ENCODE measurements around the gene SHKBP1.

SHKBP1 gene

GRCh38 chr19:40565355-40565754, 11.3 kb upstream of the SHKBP1 start:
- Histone ChIP-seq H3K79me2 (ENCODE audit: insufficient read depth, low read length) (no peaks in the 10 kb centered on the region), H3K9me3 (ENCODE audit: insufficient read depth, low read length, severe bottlenecking) (no peaks in the 10 kb centered on the region), H3K27ac (ENCODE audit: low read length) (no peak overlapping the region), H3K27me3 (ENCODE audit: insufficient read depth, low read length, poor library complexity) (peaks cover 2% of the 10 kb centered on the region), H3K4me3 (ENCODE audit: low read depth in 1 of 2, low read length in 2 of 2) (no peak overlapping the region), H3K9ac (ENCODE audit: low read depth, low read length) (no peak overlapping the region), H4K20me1 (ENCODE audit: insufficient read depth, low read length) (no peaks in the 10 kb centered on the region), H3K4me1 (ENCODE audit: insufficient read depth, low read length) (peaks cover 7% of the 10 kb centered on the region), H3K36me3 (ENCODE audit: insufficient read depth, low read length) (no peaks in the 10 kb centered on the region), H2AFZ (ENCODE audit: low read depth, low read length) (no peak overlapping the region), H3K4me2 (ENCODE audit: insufficient read depth, low read length) (no peak overlapping the region)
- DNase-seq (no peak), ATAC-seq (ENCODE audit: insufficient read depth, low read depth) (no peak)
- TF ChIP-seq, protein P1, sequence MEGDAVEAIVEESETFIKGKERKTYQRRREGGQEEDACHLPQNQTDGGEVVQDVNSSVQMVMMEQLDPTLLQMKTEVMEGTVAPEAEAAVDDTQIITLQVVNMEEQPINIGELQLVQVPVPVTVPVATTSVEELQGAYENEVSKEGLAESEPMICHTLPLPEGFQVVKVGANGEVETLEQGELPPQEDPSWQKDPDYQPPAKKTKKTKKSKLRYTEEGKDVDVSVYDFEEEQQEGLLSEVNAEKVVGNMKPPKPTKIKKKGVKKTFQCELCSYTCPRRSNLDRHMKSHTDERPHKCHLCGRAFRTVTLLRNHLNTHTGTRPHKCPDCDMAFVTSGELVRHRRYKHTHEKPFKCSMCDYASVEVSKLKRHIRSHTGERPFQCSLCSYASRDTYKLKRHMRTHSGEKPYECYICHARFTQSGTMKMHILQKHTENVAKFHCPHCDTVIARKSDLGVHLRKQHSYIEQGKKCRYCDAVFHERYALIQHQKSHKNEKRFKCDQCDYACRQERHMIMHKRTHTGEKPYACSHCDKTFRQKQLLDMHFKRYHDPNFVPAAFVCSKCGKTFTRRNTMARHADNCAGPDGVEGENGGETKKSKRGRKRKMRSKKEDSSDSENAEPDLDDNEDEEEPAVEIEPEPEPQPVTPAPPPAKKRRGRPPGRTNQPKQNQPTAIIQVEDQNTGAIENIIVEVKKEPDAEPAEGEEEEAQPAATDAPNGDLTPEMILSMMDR (IDR thresholded peaks at IDR 0.05; ENCODE audit: borderline replicate concordance, extremely low read depth, low read length, poor library complexity, severe bottlenecking) = no peak
- no peak for TF ChIP-seq EZH2 (IDR thresholded peaks at IDR 0.05; ENCODE audit: borderline replicate concordance, low read depth, low read length, severe bottlenecking)

DNA sequence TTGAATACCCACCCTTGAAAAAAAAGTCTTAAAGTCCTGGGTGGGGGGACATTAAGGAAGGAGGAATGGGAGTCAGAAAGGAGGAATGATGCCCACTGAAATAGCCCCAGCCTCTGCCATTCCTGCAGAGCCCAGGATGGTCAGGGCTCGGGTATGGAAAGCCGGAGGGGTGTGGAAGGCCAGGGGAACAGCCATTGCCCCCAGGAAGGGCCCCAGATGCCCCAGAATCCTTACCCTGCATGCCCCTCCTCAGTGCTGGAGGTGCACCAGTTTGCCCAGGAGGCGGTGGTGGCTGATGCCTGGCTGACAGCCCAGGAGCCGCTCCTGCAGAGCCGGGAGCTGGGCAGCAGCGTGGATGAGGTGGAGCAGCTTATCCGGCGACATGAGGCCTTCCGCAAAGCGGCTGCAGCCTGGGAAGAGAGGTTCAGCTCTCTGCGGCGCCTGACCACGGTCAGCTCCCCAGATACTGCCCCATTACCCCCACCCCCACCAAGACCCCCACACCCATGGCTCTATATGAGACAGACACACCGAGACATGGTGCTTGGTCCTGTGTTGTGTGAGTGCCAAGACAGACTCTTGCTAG, 10.7 kb upstream of the SHKBP1 start:
- no peak for ATAC-seq (ENCODE audit: insufficient read depth, low read depth)
- Histone ChIP-seq H2AFZ (ENCODE audit: low read depth, low read length) (no peak overlapping the region), H3K79me2 (ENCODE audit: insufficient read depth, low read length) (no peaks in the 10 kb centered on the region), H4K20me1 (ENCODE audit: insufficient read depth, low read length) (no peaks in the 10 kb centered on the region), H3K9ac (ENCODE audit: low read depth, low read length) (no peak overlapping the region), H3K36me3 (ENCODE audit: insufficient read depth, low read length) (no peaks in the 10 kb centered on the region), H3K4me3 (ENCODE audit: low read depth in 1 of 2, low read length in 2 of 2) (no peak overlapping the region), H3K9me3 (ENCODE audit: insufficient read depth, low read length, severe bottlenecking) (no peaks in the 10 kb centered on the region), H3K27ac (ENCODE audit: low read length) (no peak overlapping the region), H3K4me2 (ENCODE audit: insufficient read depth, low read length) (no peak overlapping the region), H3K4me1 (ENCODE audit: insufficient read depth, low read length) (peaks cover 11% of the 10 kb centered on the region), H3K27me3 (ENCODE audit: insufficient read depth, low read length, poor library complexity) (no peaks in the 10 kb centered on the region)
- TF ChIP-seq EZH2 (IDR thresholded peaks at IDR 0.05; ENCODE audit: borderline replicate concordance, low read depth, low read length, severe bottlenecking) = no peak
- TF ChIP-seq, protein P1 (IDR thresholded peaks at IDR 0.05; ENCODE audit: borderline replicate concordance, extremely low read depth, low read length, poor library complexity, severe bottlenecking) = no peak
- DNase-seq = no peak

- no peak overlapping the region for H3K4me3 ChIP-seq (ENCODE audit: low read depth in 1 of 2, low read length in 2 of 2)
- H3K27ac ChIP-seq (ENCODE audit: low read length) = no peak overlapping the region
- H3K9ac ChIP-seq (ENCODE audit: low read depth, low read length) = no peak overlapping the region
- H3K27me3 ChIP-seq (ENCODE audit: insufficient read depth, low read length, poor library complexity) = no peaks in the 10 kb centered on the region
- no peak for TF ChIP-seq EZH2 (IDR thresholded peaks at IDR 0.05; ENCODE audit: borderline replicate concordance, low read depth, low read length, severe bottlenecking)
- TF ChIP-seq, protein P1 (IDR thresholded peaks at IDR 0.05; ENCODE audit: borderline replicate concordance, extremely low read depth, low read length, poor library complexity, severe bottlenecking) = no peak
- ATAC-seq (ENCODE audit: insufficient read depth, low read depth) (no peak), DNase-seq (no peak)
- no peaks in the 10 kb centered on the region for H3K9me3 ChIP-seq (ENCODE audit: insufficient read depth, low read length, severe bottlenecking)
- no peaks in the 10 kb centered on the region for H4K20me1 ChIP-seq (ENCODE audit: insufficient read depth, low read length)
- peaks cover 14% of the 10 kb centered on the region for H3K4me1 ChIP-seq (ENCODE audit: insufficient read depth, low read length)
- no peak overlapping the region for H2AFZ ChIP-seq (ENCODE audit: low read depth, low read length)
- H3K36me3 ChIP-seq (ENCODE audit: insufficient read depth, low read length) = no peaks in the 10 kb centered on the region
- H3K79me2 ChIP-seq (ENCODE audit: insufficient read depth, low read length) = no peaks in the 10 kb centered on the region
- H3K4me2 ChIP-seq (ENCODE audit: insufficient read depth, low read length) = no peak overlapping the region
These were observed 9.5 kb upstream of the SHKBP1 start for GRCh38 chr19:40567040-40567749.

All from DND-41 (cell line).